HG03571 (cell line): ENCODE results near the gene VWA5B1.

Experiments used
- ATAC-seq: cut with Tn5 transposase; IDR thresholded peaks from one replicate; pipeline ENCODE4 v1.9.1; 2021; ENCODE audit not compliant: unreplicated experiment

Gene VWA5B1

GRCh38 chr1:20366463-20367115 is 75.9 kb downstream of the VWA5B1 start:
- no peak for ATAC-seq

- no peak for ATAC-seq
These were observed 76.5 kb downstream of the VWA5B1 start for GRCh38 chr1:20367116-20367585.

- no peak for ATAC-seq
These were observed 77.0 kb downstream of the VWA5B1 start for GRCh38 chr1:20367626-20368025.

GRCh38 chr1:20368866-20369470 is 78.3 kb downstream of the VWA5B1 start:
- no peak for ATAC-seq

- no peak for ATAC-seq
These were observed 80.0 kb downstream of the VWA5B1 start for GRCh38 chr1:20370698-20371097.

GRCh38 chr1:20371411-20371810 is 80.7 kb downstream of the VWA5B1 start:
- no peak for ATAC-seq

GRCh38 chr1:20371883-20372282 is 81.2 kb downstream of the VWA5B1 start:
- no peak for ATAC-seq

GRCh38 chr1:20372676-20373075 is 82.0 kb downstream of the VWA5B1 start:
- ATAC-seq = no peak

GRCh38 chr1:20373286-20373685 is 82.6 kb downstream of the VWA5B1 start:
- ATAC-seq = no peak

GRCh38 chr1:20373764-20374163 is 83.1 kb downstream of the VWA5B1 start:
- no peak for ATAC-seq

- no peak for ATAC-seq
These were observed 84.9 kb downstream of the VWA5B1 start for GRCh38 chr1:20375563-20375962.

GRCh38 chr1:20376171-20376570 is 85.5 kb downstream of the VWA5B1 start:
- no peak for ATAC-seq

GRCh38 chr1:20376880-20377494 is 86.3 kb downstream of the VWA5B1 start:
- no peak for ATAC-seq

- ATAC-seq = no peak
These were observed 87.0 kb downstream of the VWA5B1 start for GRCh38 chr1:20377516-20378270.

GRCh38 chr1:20379075-20379474 is 88.4 kb downstream of the VWA5B1 start:
- ATAC-seq = no peak

- no peak for ATAC-seq
These were observed 89.5 kb downstream of the VWA5B1 start for GRCh38 chr1:20380175-20380574.

GRCh38 chr1:20380616-20381035 is 90.0 kb downstream of the VWA5B1 start:
- no peak for ATAC-seq

- ATAC-seq = no peak
These were observed 90.5 kb downstream of the VWA5B1 start for GRCh38 chr1:20381045-20381641.

GRCh38 chr1:20381961-20382360 is 91.3 kb downstream of the VWA5B1 start:
- no peak for ATAC-seq

GRCh38 chr1:20382711-20383110 is 92.0 kb downstream of the VWA5B1 start:
- no peak for ATAC-seq

GRCh38 chr1:20383631-20384030 is 93.0 kb downstream of the VWA5B1 start:
- no peak for ATAC-seq
